ENCODE data around the gene FGGY.
"Not testable (repeated sequence)": the region's sequence is repeated elsewhere in the genome, so short reads cannot be mapped to it uniquely, and the experiment has no call there.

The FGGY gene

GRCh38 chr1:59601041-59601441 is 304.1 kb downstream of the FGGY start:
- TF ChIP-seq CTCF (conservative IDR thresholded peaks at IDR 0.05), result no peak
- H3K27ac ChIP-seq, result no peak overlapping the region

- no peak overlapping the region for H3K27ac ChIP-seq
- TF ChIP-seq CTCF (conservative IDR thresholded peaks at IDR 0.05), result no peak
These were observed 304.9 kb downstream of the FGGY start for GRCh38 chr1:59601811-59602210.

GRCh38 chr1:59604191-59604590 is 307.3 kb downstream of the FGGY start:
- TF ChIP-seq CTCF (conservative IDR thresholded peaks at IDR 0.05), result no peak
- no peak overlapping the region for H3K27ac ChIP-seq

- no peak for TF ChIP-seq CTCF (conservative IDR thresholded peaks at IDR 0.05)
- H3K27ac ChIP-seq, result no peak overlapping the region
These were observed 308.3 kb downstream of the FGGY start for GRCh38 chr1:59605184-59605583.

GRCh38 chr1:59605761-59606160 is 308.9 kb downstream of the FGGY start:
- TF ChIP-seq CTCF (conservative IDR thresholded peaks at IDR 0.05), result no peak
- no peak overlapping the region for H3K27ac ChIP-seq

- H3K27ac ChIP-seq, result no peak overlapping the region
- no peak for TF ChIP-seq CTCF (conservative IDR thresholded peaks at IDR 0.05)
These were observed 312.4 kb downstream of the FGGY start for GRCh38 chr1:59609245-59609644.

- not testable (repeated sequence) for H3K27ac ChIP-seq
These were observed 313.6 kb downstream of the FGGY start for GRCh38 chr1:59610499-59610898.

GRCh38 chr1:59617434-59617833 is 320.5 kb downstream of the FGGY start:
- no peak overlapping the region for H3K27ac ChIP-seq
- no peak for TF ChIP-seq CTCF (conservative IDR thresholded peaks at IDR 0.05)

Data from VCaP (cell line).